ENCODE measurements around the gene DGKZ.
A peak's percentile ranks its signal among the peaks of the same experiment; 100 is the strongest.

The DGKZ gene

GRCh38 chr11:46381819-46382645 is 34.8 kb downstream of the DGKZ start:
- DNase-seq (ENCODE audit: low read depth) = peak; percentile 31

- peak; percentile 64 for DNase-seq (ENCODE audit: low read depth)
Observed at GRCh38 chr11:46382646-46383403, 35.6 kb downstream of the DGKZ start.

- no peak for DNase-seq (ENCODE audit: low read depth)
Observed at GRCh38 chr11:46383404-46383758, 36.1 kb downstream of the DGKZ start.

GRCh38 chr11:46383974-46384701 is 36.9 kb downstream of the DGKZ start:
- DNase-seq (ENCODE audit: low read depth) = no peak

- no peak for DNase-seq (ENCODE audit: low read depth)
Observed at GRCh38 chr11:46385169-46386004, 38.1 kb downstream of the DGKZ start.

GRCh38 chr11:46386005-46386578 is 38.8 kb downstream of the DGKZ start:
- DNase-seq (ENCODE audit: low read depth) = no peak

GRCh38 chr11:46386674-46387073 is 39.4 kb downstream of the DGKZ start:
- DNase-seq (ENCODE audit: low read depth) = peak; percentile 34

GRCh38 chr11:46387456-46387855 is 40.2 kb downstream of the DGKZ start:
- no peak for DNase-seq (ENCODE audit: low read depth)

- DNase-seq (ENCODE audit: low read depth) = no peak
Observed at GRCh38 chr11:46387919-46388618, 40.8 kb downstream of the DGKZ start.

- no peak for DNase-seq (ENCODE audit: low read depth)
Observed at GRCh38 chr11:46388619-46389449, 41.6 kb downstream of the DGKZ start.

- DNase-seq (ENCODE audit: low read depth) = peak; percentile 70
Observed at GRCh38 chr11:46389450-46390330, 42.4 kb downstream of the DGKZ start.

GRCh38 chr11:46390331-46391171 is 43.3 kb downstream of the DGKZ start:
- no peak for DNase-seq (ENCODE audit: low read depth)

- no peak for DNase-seq (ENCODE audit: low read depth)
Observed at GRCh38 chr11:46391186-46391577, 43.9 kb downstream of the DGKZ start.

GRCh38 chr11:46391578-46392420 is 44.5 kb downstream of the DGKZ start, which contains the start of gene CHRM4:
TSS of gene CHRM4 (minus strand) at chr11:46391776. CDS start at chr11:46386557, 5,219 bp downstream.
- peak; percentile 54 for DNase-seq (ENCODE audit: low read depth)

GRCh38 chr11:46392421-46393230 is 45.4 kb downstream of the DGKZ start:
- peak; percentile 84 for DNase-seq (ENCODE audit: low read depth)

GRCh38 chr11:46393231-46393616 is 46.0 kb downstream of the DGKZ start:
- DNase-seq (ENCODE audit: low read depth) = no peak

All from EH (cell line).